Body of pancreas (tissue), 4 donors: Measurements from ENCODE around the gene DLG1. TPM values are rescaled to one million over a fixed set of nuclear protein-coding genes. Genes with fewer than 3 reads are reported as not detected.

Experiments used
- ATAC-seq: fragments of 150-250 bp; one replicate; pipeline ENCODE4 v1.9.1; 2016
- DNase-seq, 4 donors: peaks; one replicate each; pipeline ENCODE4 v3.0.0-alpha.2; 2019
- H3K27ac ChIP-seq, 4 donors: fragments of 200-600 bp; sonication (generic); 1 replicate in 3 of 4; 2 replicates in 1 of 4; pipeline versions ENCODE4 v1.5.1 to v1.6.1; 2016 to 2019; ENCODE audit warnings: mild to moderate bottlenecking in 1 of 4, mixed read lengths in 1 of 4, moderate library complexity in 1 of 4
- H3K27me3 ChIP-seq, 2 donors: fragments of 200-600 bp; sonication (generic); one replicate each; pipeline ENCODE4 v1.6.0; 2016; ENCODE audit warnings: mild to moderate bottlenecking in 1 of 2
- H3K36me3 ChIP-seq, 2 donors: fragments of 200-600 bp; sonication (generic); replicated peaks in 1 of 2; 2 replicates each; pipeline ENCODE4 v1.5.1; 2016; ENCODE audit warnings: low read depth in 2 of 2; ENCODE audit not compliant: insufficient read depth in 1 of 2
- H3K4me1 ChIP-seq: fragments of 200-600 bp; sonication (generic); one replicate; pipeline ENCODE4 v1.6.0; 2016
- H3K4me3 ChIP-seq, 2 donors: fragments of 200-600 bp; sonication (generic); 1 replicate in 1 of 2; 2 replicates in 1 of 2; pipeline ENCODE4 v1.5.1; 2016 to 2019
- H3K9me3 ChIP-seq, 3 donors: fragments of 200-600 bp; sonication (generic); 1 replicate in 2 of 3; 2 replicates in 1 of 3; pipeline ENCODE4 v1.5.1; 2016
- CTCF ChIP-seq, 7 experiments: fragments of 450-650 bp in 4 of 7; fragments of 200-600 bp in 3 of 7; sonication (generic) in 3 of 7; IDR thresholded peaks; one replicate each; pipeline ENCODE4 v1.5.1; 2016 to 2019; ENCODE audit warnings: antibody characterized with exemption in 7 of 7
- POLR2A ChIP-seq, 3 donors: fragments of 450-650 bp; IDR thresholded peaks; one replicate each; pipeline ENCODE4 v1.6.1; 2016; ENCODE audit warnings: antibody characterized with exemption in 3 of 3, mild to moderate bottlenecking in 2 of 3
- WGBS, 2 donors: methylation state at CpG; one replicate each; pipeline ENCODE4 v1.1.5; 2017; 5-methylcytosine and 5-hydroxymethylcytosine counted together
- intact Hi-C: fragments of 100-400 bp; cut with DNase I; formaldehyde crosslinking; loops from one replicate; pipeline ENCODE4 v1.15.1; 2023
- total RNA-seq, 2 donors: library from RNA; depleted of rRNA; stranded (reverse); fragments of >200 nt; gene quantifications; one replicate each; pipeline ENCODE4 v1.1.0, GENCODE V29; 2016

The DLG1 gene
- total RNA-seq, 2 donors from 2014 or later, result 45.8 to 48.8 TPM

- ATAC-seq (no peak), DNase-seq (no peak)
- Histone ChIP-seq H3K27ac (no peak overlapping the region), H3K27me3 (no peaks in the 10 kb centered on the region), H3K4me1 (peaks cover 10% of the 10 kb centered on the region), H3K9me3 (no peaks in the 10 kb centered on the region), H3K36me3 (no peaks in the 10 kb centered on the region), H3K4me3 (no peak overlapping the region)
- 78 to 84% methylated on average over 3 to 8 of the region's 8 CpGs for WGBS, 2 donors
- no peak for TF ChIP-seq CTCF (IDR thresholded peaks at IDR 0.05)
- TF ChIP-seq POLR2A (IDR thresholded peaks at IDR 0.05), result no peak
- intact Hi-C loops, result no loop called here
Observed at GRCh38 chr3:197007953-197008352, 290.5 kb downstream of the DLG1 start.

DNA sequence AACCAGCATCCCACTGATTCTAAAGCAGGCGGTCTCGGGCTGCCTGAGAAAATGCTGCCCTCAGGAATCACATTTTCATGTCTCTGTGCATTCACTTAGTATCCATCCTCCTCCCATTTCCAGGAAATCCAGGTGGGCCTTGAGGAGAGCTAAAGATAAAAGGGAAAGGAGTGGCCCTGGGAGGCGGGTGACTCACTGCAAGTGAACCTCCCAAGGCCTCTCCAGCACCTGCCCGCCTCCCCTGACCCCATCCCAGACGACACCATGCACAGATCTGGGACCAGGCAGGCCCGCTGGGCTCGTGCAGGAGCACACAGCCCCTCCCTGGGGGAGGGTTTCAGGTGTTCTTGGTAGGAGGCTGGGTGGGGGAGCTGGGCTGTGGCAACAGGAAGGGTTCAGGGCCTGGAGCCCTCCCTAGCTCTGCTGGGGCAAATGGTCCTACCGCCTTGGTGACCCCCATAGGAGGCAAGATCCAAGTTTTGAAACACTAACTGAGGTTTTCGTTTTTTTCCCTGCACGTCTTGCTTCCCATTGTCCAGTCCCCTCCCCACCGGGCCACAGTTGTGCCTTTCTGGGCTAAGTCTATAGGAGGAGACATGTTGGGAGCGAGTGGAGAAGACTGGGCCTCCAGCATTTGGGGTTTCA lies 291.0 kb downstream of the DLG1 start:
- H3K27me3 ChIP-seq, result no peaks in the 10 kb centered on the region
- ATAC-seq (no peak), DNase-seq (no peak)
- no peak overlapping the region for H3K27ac ChIP-seq
- H3K4me1 ChIP-seq, result peaks cover 11% of the 10 kb centered on the region
- intact Hi-C loops, result no loop called here
- H3K4me3 ChIP-seq, result no peak overlapping the region
- WGBS, 2 donors, result 78 to 82% methylated on average over 11 to 12 of the region's 12 CpGs
- TF ChIP-seq CTCF (IDR thresholded peaks at IDR 0.05) (no peak), POLR2A (IDR thresholded peaks at IDR 0.05) (no peak)
- H3K9me3 ChIP-seq, result no peaks in the 10 kb centered on the region
- no peaks in the 10 kb centered on the region for H3K36me3 ChIP-seq

DNA sequence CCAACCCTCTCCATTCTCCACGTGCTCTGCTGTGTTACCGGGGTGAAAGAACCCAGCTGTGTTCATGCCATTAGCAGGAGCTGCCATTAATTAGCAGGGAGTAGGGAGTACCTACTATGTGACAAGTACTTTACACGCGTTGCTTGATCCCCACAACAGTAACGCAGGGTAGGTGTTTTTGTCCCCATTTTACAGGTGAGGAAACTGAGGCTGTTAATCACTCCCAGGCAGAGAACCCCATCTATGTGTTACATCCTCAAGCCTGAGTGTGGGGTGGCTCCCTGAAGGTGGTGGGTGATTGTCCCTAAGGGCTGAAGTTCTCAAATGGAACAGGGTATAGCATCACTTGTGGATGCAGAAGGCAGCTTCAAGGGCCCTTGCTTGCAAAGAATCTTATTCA lies 291.6 kb downstream of the DLG1 start:
- TF ChIP-seq POLR2A (IDR thresholded peaks at IDR 0.05) (no peak), CTCF (IDR thresholded peaks at IDR 0.05) (no peak)

DNA sequence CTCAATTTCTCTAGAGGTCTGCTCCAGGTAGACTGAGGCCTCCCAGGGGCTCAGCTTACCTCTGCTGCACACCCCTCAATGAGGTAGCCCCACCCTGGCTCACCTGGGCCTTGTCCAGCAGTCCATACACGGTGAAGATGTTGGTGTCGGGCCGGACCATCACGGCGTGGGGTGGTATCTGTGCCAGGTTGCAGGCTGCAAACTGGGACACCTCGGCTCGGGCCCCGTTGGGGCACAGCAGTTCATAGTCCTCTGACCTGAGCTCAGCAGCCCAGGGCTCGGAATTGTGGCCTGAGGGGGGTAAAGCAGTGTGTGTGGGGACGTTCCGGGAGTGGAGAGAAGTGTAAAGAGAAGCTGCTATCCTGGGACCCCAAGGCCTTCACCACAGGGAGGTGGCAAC lies 292.0 kb downstream of the DLG1 start:
- WGBS, 2 donors, result 89 to 90% methylated on average over 8 to 11 of the region's 11 CpGs
- no peak overlapping the region for H3K4me3 ChIP-seq
- peaks cover 17% of the 10 kb centered on the region for H3K4me1 ChIP-seq
- no peak overlapping the region for H3K27ac ChIP-seq
- H3K36me3 ChIP-seq, result no peaks in the 10 kb centered on the region
- no peaks in the 10 kb centered on the region for H3K9me3 ChIP-seq
- ATAC-seq (no peak), DNase-seq (no peak)
- intact Hi-C loops, result no loop called here
- H3K27me3 ChIP-seq, result no peaks in the 10 kb centered on the region
- no peak for TF ChIP-seq CTCF (IDR thresholded peaks at IDR 0.05)
- TF ChIP-seq POLR2A (IDR thresholded peaks at IDR 0.05), result no peak

More for the DNA sequence above, 291.6 kb downstream of the DLG1 start:
- DNase-seq (no peak), ATAC-seq (no peak)
- Histone ChIP-seq H3K27ac (no peak overlapping the region), H3K4me3 (no peak overlapping the region), H3K4me1 (peaks cover 16% of the 10 kb centered on the region), H3K27me3 (no peaks in the 10 kb centered on the region), H3K9me3 (no peaks in the 10 kb centered on the region), H3K36me3 (no peaks in the 10 kb centered on the region)
- intact Hi-C loops, result no loop called here
- 89 to 94% methylated on average over 5 of the region's 5 CpGs for WGBS, 2 donors
